Astrocyte (in vitro differentiated cells and primary cell): ENCODE results near the gene C10orf62.

ENCODE experiments used
- EZH2 ChIP-seq: IDR thresholded peaks from 2 replicates; pipeline ENCODE4 v1.6.1; 2012; ENCODE audit warnings: mild to moderate bottlenecking, low read length, inconsistent platforms; ENCODE audit not compliant: insufficient read depth
- TF ChIP-seq, protein P1 (sequence below): IDR thresholded peaks from 2 replicates; pipeline ENCODE4 v1.5.1; 2011; ENCODE audit warnings: low read depth, mild to moderate bottlenecking, inconsistent platforms, low read length, moderate library complexity; ENCODE audit not compliant: insufficient read depth

DNA sequence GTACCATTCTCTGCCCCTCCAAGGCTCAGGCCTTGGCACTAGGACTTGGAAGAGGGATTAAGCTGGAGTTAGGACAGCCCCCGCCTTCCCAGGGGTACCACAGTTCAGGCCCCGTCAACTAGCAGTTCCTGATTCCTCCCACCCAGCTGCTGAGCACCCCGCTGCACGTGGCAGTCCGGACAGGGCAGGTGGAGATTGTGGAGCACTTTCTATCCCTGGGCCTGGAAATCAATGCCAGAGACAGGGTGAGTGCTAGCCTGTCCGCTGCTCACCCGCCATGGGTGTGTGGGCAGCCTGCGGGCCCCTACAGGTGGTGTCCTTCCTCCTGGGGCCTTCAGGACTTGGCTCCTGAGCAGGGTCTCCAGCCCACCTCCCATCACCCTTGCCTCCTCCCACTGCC, 7.4 kb upstream of the C10orf62 start:
- TF ChIP-seq, protein P1, sequence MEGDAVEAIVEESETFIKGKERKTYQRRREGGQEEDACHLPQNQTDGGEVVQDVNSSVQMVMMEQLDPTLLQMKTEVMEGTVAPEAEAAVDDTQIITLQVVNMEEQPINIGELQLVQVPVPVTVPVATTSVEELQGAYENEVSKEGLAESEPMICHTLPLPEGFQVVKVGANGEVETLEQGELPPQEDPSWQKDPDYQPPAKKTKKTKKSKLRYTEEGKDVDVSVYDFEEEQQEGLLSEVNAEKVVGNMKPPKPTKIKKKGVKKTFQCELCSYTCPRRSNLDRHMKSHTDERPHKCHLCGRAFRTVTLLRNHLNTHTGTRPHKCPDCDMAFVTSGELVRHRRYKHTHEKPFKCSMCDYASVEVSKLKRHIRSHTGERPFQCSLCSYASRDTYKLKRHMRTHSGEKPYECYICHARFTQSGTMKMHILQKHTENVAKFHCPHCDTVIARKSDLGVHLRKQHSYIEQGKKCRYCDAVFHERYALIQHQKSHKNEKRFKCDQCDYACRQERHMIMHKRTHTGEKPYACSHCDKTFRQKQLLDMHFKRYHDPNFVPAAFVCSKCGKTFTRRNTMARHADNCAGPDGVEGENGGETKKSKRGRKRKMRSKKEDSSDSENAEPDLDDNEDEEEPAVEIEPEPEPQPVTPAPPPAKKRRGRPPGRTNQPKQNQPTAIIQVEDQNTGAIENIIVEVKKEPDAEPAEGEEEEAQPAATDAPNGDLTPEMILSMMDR: no peak
- no peak for TF ChIP-seq EZH2
